ENCODE data around the gene MOAP1. TPM values are rescaled to one million over a fixed set of nuclear protein-coding genes. Genes with fewer than 3 reads are reported as not detected.

Gene MOAP1
- total RNA-seq, 1 experiment from 2014 or later = 32.4 TPM

DNA sequence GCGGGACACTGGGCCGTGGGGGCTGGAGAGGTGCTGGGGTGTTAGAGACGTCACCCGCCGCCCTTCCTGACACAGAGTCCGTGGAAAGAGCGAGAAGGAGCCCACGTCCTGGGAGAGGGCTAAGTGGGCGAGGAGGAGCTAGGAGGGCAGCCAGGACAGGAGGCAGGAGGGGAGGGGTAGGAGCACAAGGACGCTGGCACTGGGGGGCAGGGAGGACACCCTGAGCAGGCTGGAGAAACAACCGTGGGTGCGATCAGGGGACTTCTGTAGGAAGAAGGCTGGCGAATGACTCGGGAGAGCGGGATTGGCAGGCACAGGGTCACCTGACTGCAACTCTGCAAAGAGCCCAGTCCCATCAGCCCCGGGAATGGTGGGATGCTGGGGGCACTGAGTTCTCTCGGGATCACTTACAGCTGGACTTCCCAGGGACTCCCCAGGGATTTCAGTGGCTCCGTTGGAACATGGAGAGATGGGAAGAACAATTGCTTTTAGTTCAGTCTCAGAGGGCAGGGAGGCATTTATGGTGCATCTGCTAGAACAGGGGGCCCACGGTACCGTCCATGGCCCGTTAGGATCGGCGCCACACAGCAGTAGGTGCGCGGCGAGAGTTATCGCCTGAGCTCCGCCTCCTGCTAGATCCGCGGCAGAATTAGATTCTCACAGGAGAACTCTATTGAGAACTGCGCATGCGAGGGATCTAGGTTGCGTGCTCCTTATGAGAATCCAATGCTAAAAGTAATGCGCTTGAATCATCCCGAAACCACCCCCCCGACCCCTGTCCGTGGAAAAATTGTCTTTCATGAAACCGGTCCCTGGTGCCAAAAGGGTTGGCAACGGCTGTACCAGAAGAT, 46.7 kb upstream of the MOAP1 start:
- Histone ChIP-seq H3K27me3 (replicated peaks; ENCODE audit: insufficient read depth, low read depth, low read length, poor library complexity) (no peaks in the 10 kb centered on the region), H3K36me3 (ENCODE audit: insufficient read depth, low read length, poor library complexity, severe bottlenecking) (peaks cover 12% of the 10 kb centered on the region), H3K9me3 (ENCODE audit: low read depth, low read length, poor library complexity, severe bottlenecking) (no peaks in the 10 kb centered on the region), H3K4me3 (ENCODE audit: low read depth, low read length, poor library complexity, severe bottlenecking) (peak overlapping the region; percentile 43), H3K27ac (ENCODE audit: low read depth, low read length, poor library complexity, severe bottlenecking) (peak overlapping the region; percentile 57), H3K4me1 (ENCODE audit: insufficient read depth, low read length, poor library complexity, severe bottlenecking) (no peaks in the 10 kb centered on the region)
- intact Hi-C loops (cut with micrococcal nuclease; ENCODE audit: unreplicated experiment) = loop anchor here (5.0 to 10.0 kb wide), 2 partner anchors 311 to 383 kb away; no protein-coding TSS in a partner anchor
- DNase-seq (ENCODE audit: low spot score) = peak; percentile 68
- POLR2A ChIA-PET (ENCODE audit: low non-redundant PET) = interaction anchor here (0.5 kb wide), 1 partner anchor 27 kb away, joined by 3 read pairs; no protein-coding TSS in a partner anchor
- BruUV-seq (replicated peaks) = no TSS peak
- no peak for TF ChIP-seq EZH2 (IDR thresholded peaks at IDR 0.05; ENCODE audit: borderline replicate concordance, low read depth, low read length, poor library complexity, severe bottlenecking)
- TF ChIP-seq, protein P1, sequence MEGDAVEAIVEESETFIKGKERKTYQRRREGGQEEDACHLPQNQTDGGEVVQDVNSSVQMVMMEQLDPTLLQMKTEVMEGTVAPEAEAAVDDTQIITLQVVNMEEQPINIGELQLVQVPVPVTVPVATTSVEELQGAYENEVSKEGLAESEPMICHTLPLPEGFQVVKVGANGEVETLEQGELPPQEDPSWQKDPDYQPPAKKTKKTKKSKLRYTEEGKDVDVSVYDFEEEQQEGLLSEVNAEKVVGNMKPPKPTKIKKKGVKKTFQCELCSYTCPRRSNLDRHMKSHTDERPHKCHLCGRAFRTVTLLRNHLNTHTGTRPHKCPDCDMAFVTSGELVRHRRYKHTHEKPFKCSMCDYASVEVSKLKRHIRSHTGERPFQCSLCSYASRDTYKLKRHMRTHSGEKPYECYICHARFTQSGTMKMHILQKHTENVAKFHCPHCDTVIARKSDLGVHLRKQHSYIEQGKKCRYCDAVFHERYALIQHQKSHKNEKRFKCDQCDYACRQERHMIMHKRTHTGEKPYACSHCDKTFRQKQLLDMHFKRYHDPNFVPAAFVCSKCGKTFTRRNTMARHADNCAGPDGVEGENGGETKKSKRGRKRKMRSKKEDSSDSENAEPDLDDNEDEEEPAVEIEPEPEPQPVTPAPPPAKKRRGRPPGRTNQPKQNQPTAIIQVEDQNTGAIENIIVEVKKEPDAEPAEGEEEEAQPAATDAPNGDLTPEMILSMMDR (conservative IDR thresholded peaks at IDR 0.05; ENCODE audit: low read depth, low read length) = no peak
- CTCF ChIA-PET = interaction anchor here (0.5 kb wide), 2 partner anchors 18 to 72 kb away, joined by 4 to 7 read pairs; no protein-coding TSS in a partner anchor

DNA sequence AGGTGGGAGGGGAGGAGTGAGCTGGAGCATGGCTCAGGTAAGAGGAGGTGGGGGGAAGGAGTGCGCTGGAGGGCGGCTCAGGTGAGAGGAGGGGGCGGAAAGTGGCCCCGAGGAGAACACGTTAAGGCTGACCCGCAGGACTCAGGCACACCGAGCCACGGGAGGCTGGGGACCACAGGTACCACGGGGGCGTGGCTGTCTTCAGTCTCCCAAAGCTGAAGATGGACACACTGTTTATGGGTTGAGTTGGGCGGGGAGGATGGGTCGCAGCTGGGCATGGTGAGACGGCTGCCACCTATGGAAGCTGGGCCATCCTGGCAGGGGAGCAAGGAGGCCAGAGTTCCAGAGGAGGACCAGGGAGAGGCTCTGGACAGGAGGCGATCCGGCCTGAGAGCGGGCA, 45.8 kb upstream of the MOAP1 start:
- Histone ChIP-seq H3K4me1 (ENCODE audit: insufficient read depth, low read length, poor library complexity, severe bottlenecking) (no peaks in the 10 kb centered on the region), H3K4me3 (ENCODE audit: low read depth, low read length, poor library complexity, severe bottlenecking) (peak overlapping the region; percentile 43), H3K27me3 (replicated peaks; ENCODE audit: insufficient read depth, low read depth, low read length, poor library complexity) (no peaks in the 10 kb centered on the region), H3K9me3 (ENCODE audit: low read depth, low read length, poor library complexity, severe bottlenecking) (no peaks in the 10 kb centered on the region), H3K27ac (ENCODE audit: low read depth, low read length, poor library complexity, severe bottlenecking) (no peak overlapping the region), H3K36me3 (ENCODE audit: insufficient read depth, low read length, poor library complexity, severe bottlenecking) (peaks cover 20% of the 10 kb centered on the region)
- no peak for DNase-seq (ENCODE audit: low spot score)
- ChIA-PET POLR2A (ENCODE audit: low non-redundant PET) (no interaction called here), CTCF (no interaction called here)
- TF ChIP-seq, protein P1 (conservative IDR thresholded peaks at IDR 0.05; ENCODE audit: low read depth, low read length) = no peak
- no peak for TF ChIP-seq EZH2 (IDR thresholded peaks at IDR 0.05; ENCODE audit: borderline replicate concordance, low read depth, low read length, poor library complexity, severe bottlenecking)
- BruUV-seq (replicated peaks) = no TSS peak
- intact Hi-C loops (cut with micrococcal nuclease; ENCODE audit: unreplicated experiment) = loop anchor here (5.0 to 10.0 kb wide), 2 partner anchors 312 to 384 kb away; no protein-coding TSS in a partner anchor

DNA sequence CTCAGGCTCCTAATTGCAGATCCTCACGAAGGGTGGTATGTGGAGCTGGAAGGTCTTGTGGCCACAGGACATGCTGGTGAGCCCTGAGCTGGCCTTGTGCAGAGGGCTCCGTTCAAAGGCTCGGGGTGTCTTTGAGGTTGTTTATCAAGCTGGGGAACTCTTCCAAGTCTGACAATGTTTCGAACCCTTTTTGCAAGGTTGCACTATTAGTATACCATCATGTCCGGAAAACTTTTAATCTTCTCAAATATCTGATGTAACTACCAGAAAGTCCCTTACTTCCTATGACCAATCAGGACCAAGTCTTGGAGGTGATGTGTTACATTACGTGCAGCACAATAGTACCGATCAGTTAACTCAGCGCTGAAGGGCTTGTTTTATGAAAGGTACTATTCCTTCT, 43.9 kb upstream of the MOAP1 start:
- Histone ChIP-seq H3K4me3 (ENCODE audit: low read depth, low read length, poor library complexity, severe bottlenecking) (no peak overlapping the region), H3K36me3 (ENCODE audit: insufficient read depth, low read length, poor library complexity, severe bottlenecking) (peaks cover 27% of the 10 kb centered on the region), H3K9me3 (ENCODE audit: low read depth, low read length, poor library complexity, severe bottlenecking) (no peaks in the 10 kb centered on the region), H3K27ac (ENCODE audit: low read depth, low read length, poor library complexity, severe bottlenecking) (no peak overlapping the region), H3K27me3 (replicated peaks; ENCODE audit: insufficient read depth, low read depth, low read length, poor library complexity) (no peaks in the 10 kb centered on the region), H3K4me1 (ENCODE audit: insufficient read depth, low read length, poor library complexity, severe bottlenecking) (no peaks in the 10 kb centered on the region)
- BruUV-seq (replicated peaks) = no TSS peak
- ChIA-PET POLR2A (ENCODE audit: low non-redundant PET) (no interaction called here), CTCF (no interaction called here)
- intact Hi-C loops (cut with micrococcal nuclease; ENCODE audit: unreplicated experiment) = no loop called here
- DNase-seq (ENCODE audit: low spot score) = no peak
- TF ChIP-seq, protein P1 (conservative IDR thresholded peaks at IDR 0.05; ENCODE audit: low read depth, low read length) = no peak
- TF ChIP-seq EZH2 (IDR thresholded peaks at IDR 0.05; ENCODE audit: borderline replicate concordance, low read depth, low read length, poor library complexity, severe bottlenecking) = no peak
